ENCODE measurements around the gene PRELID1. TPM values are rescaled to one million over a fixed set of nuclear protein-coding genes. Genes with fewer than 3 reads are reported as not detected.

The PRELID1 gene
- total and polyA plus RNA-seq, 10 of the 15 experiments (the other 5 are each of a cell fraction or from before 2014, with no cell fraction given): 30.9 to 584 (median 254) TPM

DNA sequence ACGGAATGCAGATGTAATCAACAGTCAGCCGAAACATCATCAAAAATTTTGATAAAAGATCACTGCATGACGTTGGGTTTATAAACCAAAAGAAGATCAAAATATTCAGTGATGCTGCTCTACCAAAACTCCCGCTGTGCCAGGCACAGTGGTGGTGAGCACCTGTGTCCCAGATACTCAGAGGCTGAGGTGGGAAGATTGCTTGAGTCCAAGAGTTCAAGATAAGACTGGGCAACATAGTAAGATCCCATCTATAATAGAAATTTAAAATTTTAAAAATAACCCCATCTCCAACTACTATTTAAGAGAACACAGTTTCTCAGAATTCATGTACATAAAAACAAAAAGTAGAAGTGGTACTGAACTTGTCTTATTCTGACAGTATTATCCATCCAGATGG, 44.1 kb downstream of the PRELID1 start (continued):
- no peak for TF ChIP-seq CREM (IDR thresholded peaks at IDR 0.05; ENCODE audit: low read depth)
- no peak for TF ChIP-seq KLF5 (IDR thresholded peaks at IDR 0.05; ENCODE audit: partially characterized antibody)

DNA sequence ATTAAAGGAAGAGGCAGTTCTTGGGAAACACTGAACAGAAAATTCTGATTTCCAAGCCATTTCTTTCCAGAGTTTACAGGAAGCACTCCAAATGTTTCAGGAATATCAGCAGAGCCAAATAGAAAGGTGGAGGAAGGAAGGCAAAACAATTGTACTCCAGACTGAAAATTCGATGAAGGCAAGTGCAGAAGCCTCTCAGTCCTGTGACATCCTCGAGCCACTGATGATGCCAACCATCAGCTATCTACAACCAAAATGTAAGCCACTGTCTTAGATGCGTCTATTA, 45.7 kb downstream of the PRELID1 start:
- no TSS peak for BruUV-seq (replicated peaks)
- peaks cover 13% of the 10 kb centered on the region for H3K4me1 ChIP-seq (ENCODE audit: control insufficient read depth, insufficient read depth, low read length)
- H2AFZ ChIP-seq (ENCODE audit: control insufficient read depth, low read depth, low read length): no peak overlapping the region
- 0 out of 2 replicates have a peak, but pooled peaks cover 3% of the 10 kb centered on the region for H4K20me1 ChIP-seq (ENCODE audit: control insufficient read depth, insufficient read depth)
- no peaks in the 10 kb centered on the region for H3K9me3 ChIP-seq (replicated peaks; ENCODE audit: control insufficient read depth, insufficient read depth, low read length)
- intact Hi-C loops (cut with micrococcal nuclease; ENCODE audit: unreplicated experiment): no loop called here
- ChIA-PET CTCF (interaction anchor here (0.6 to 3.0 kb wide), 7 partner anchors 9 to 106 kb away, joined by 3 to 11 read pairs (median 5); no protein-coding TSS in a partner anchor), POLR2A (interaction anchor here (0.6 to 1.5 kb wide), 4 partner anchors 9 to 15 kb away, joined by 3 read pairs; partner anchors contain the start of gene RGS14), SMC1A (ENCODE audit: uncharacterized antibody, unreplicated experiment) (interaction anchor here (0.6 to 1.8 kb wide), 5 partner anchors 9 to 71 kb away, joined by 3 to 8 read pairs (median 4); partner anchors contain the start of gene RGS14), RAD21 (ENCODE audit: unreplicated experiment) (interaction anchor here (0.9 to 1.0 kb wide), 2 partner anchors 9 to 21 kb away, joined by 3 read pairs; partner anchors contain the start of gene RGS14)
- H3K27ac ChIP-seq (ENCODE audit: control insufficient read depth, insufficient read depth): no peak overlapping the region
- FAIRE-seq (no peak), ATAC-seq (no peak), DNase-seq (ENCODE audit: low read depth, low spot score) (no peak)
- H3K4me3 ChIP-seq: peak overlapping the region; percentile 98; the same call in 1 of the 2 replicates
- peaks cover 52% of the 10 kb centered on the region for H3K79me2 ChIP-seq (ENCODE audit: control insufficient read depth, insufficient read depth, low read length)
- H3K36me3 ChIP-seq (ENCODE audit: control insufficient read depth in 2 of 2, insufficient read depth in 2 of 2, low read length in 1 of 2): peaks cover 0 to 11% of the 10 kb centered on the region in 2 experiments; a peak in 2 of 4 replicates
- WGBS (ENCODE audit: insufficient coverage, insufficient replicate concordance, low lambda C conversion rate, missing lambda C conversion rate): 76% methylated on average over 3 of the region's 3 CpGs
- H3K27me3 ChIP-seq (replicated peaks in 1 of 2; ENCODE audit: control insufficient read depth in 2 of 2, insufficient read depth in 2 of 2, low read length in 1 of 2): no peaks in the 10 kb centered on the region
- no peak overlapping the region for H3K9ac ChIP-seq (ENCODE audit: control insufficient read depth, insufficient read depth, low read length)
- TF ChIP-seq CHD1 (IDR thresholded peaks at IDR 0.05; ENCODE audit: low read depth, low read length) (no peak), IRF5 (IDR thresholded peaks at IDR 0.05; ENCODE audit: borderline replicate concordance) (no peak), HDGF (IDR thresholded peaks at IDR 0.05) (no peak), WRNIP1 (IDR thresholded peaks at IDR 0.05; ENCODE audit: borderline replicate concordance, low read depth, low read length) (no peak), SMC3 (IDR thresholded peaks at IDR 0.05; ENCODE audit: borderline replicate concordance, low read length) (no peak), KAT2A (conservative IDR thresholded peaks at IDR 0.05; ENCODE audit: control insufficient read depth, low read depth, low read length) (no peak), HDAC6 (IDR thresholded peaks at IDR 0.05; ENCODE audit: unreplicated experiment) (no peak)
- H3K4me2 ChIP-seq (ENCODE audit: control insufficient read depth, insufficient read depth): peak overlapping the region; percentile 90
- in situ Hi-C loops (cut with MboI): no loop called here
